GM12878 (cell line): ENCODE results near the gene KLHDC10. TPM values are rescaled to one million over a fixed set of nuclear protein-coding genes. Genes with fewer than 3 reads are reported as not detected.

ENCODE experiments used
- ATAC-seq: fragments of 200-7000 bp; cut with Tn5 transposase; 3 replicates; pipeline ENCODE4 v1.9.1; 2020; ENCODE audit warnings: mild to moderate bottlenecking, moderate library complexity
- BruUV-seq: library from RNA; stranded (reverse); fragments of 400-500 nt; replicated peaks from 2 replicates; lab custom pipeline; 2021; lab: Mats Ljungman, UMichigan
- CTCF ChIA-PET: fragments of 300-600 bp; sonication (Branson Sonifier 250); formaldehyde crosslinking; extraction: SDS; loops from one replicate; lab custom pipeline; 2021; ENCODE audit warnings: inconsistent platforms; lab: Yijun Ruan, JAX
- POLR2A ChIA-PET: fragments of 350-600 bp; formaldehyde crosslinking; extraction: SDS; loops from one replicate; lab custom pipeline; 2021; ENCODE audit warnings: inconsistent platforms; lab: Charles Lee
- RAD21 ChIA-PET: fragments of 300-600 bp; sonication (Branson Sonifier 250); formaldehyde crosslinking; loops from one replicate; lab custom pipeline; 2023; ENCODE audit warnings: antibody characterized with exemption; ENCODE audit not compliant: unreplicated experiment; lab: Charles Lee
- SMC1A ChIA-PET: fragments of 300-600 bp; sonication (Branson Sonifier 250); formaldehyde crosslinking; loops from one replicate; lab custom pipeline; 2023; ENCODE audit not compliant: unreplicated experiment, uncharacterized antibody; lab: Charles Lee
- DNase-seq: peaks from one replicate; pipeline ENCODE4 v3.0.0-alpha.2; 2011; ENCODE audit warnings: low read depth, low spot score
- FAIRE-seq: peaks from 3 replicates; lab custom pipeline; 2011; peaks lifted over from hg19 to GRCh38; lab: Jason Lieb, UNC
- H2AFZ ChIP-seq: 2 replicates; pipeline ENCODE4 v1.6.0; 2011; ENCODE audit warnings: low read depth, low read length, control low read depth; ENCODE audit not compliant: control insufficient read depth
- H3K27ac ChIP-seq: 2 replicates; pipeline ENCODE4 v1.5.1; 2011; ENCODE audit warnings: control low read depth; ENCODE audit not compliant: control insufficient read depth, insufficient read depth
- H3K27me3 ChIP-seq, 2 experiments: replicated peaks in 1 of 2; 2 replicates each; pipeline versions ENCODE4 v1.6.0 to v1.6.1; 2011; ENCODE audit warnings: low read length in 1 of 2; ENCODE audit not compliant: control insufficient read depth in 2 of 2, insufficient read depth in 2 of 2
- H3K36me3 ChIP-seq, 2 experiments: 2 replicates each; pipeline ENCODE4 v1.5.1; 2011; ENCODE audit warnings: low read length in 1 of 2; ENCODE audit not compliant: control insufficient read depth in 2 of 2, insufficient read depth in 2 of 2
- H3K4me1 ChIP-seq: 2 replicates; pipeline ENCODE4 v1.6.1; 2011; ENCODE audit warnings: mild to moderate bottlenecking, low read length, moderate library complexity, mixed read lengths; ENCODE audit not compliant: control insufficient read depth, insufficient read depth
- H3K4me2 ChIP-seq: 2 replicates; pipeline ENCODE4 v1.6.0; 2011; ENCODE audit warnings: control low read depth; ENCODE audit not compliant: control insufficient read depth, insufficient read depth
- H3K4me3 ChIP-seq: fragments of 200-600 bp; sonication (generic); 2 replicates; pipeline ENCODE4 v1.5.1; 2016
- H3K79me2 ChIP-seq: 2 replicates; pipeline ENCODE4 v1.6.0; 2011; ENCODE audit warnings: low read length; ENCODE audit not compliant: control insufficient read depth, insufficient read depth
- H3K9ac ChIP-seq: 2 replicates; pipeline ENCODE4 v1.8.0; 2011; ENCODE audit warnings: low read length, control low read depth, mixed read lengths; ENCODE audit not compliant: control insufficient read depth, insufficient read depth
- H3K9me3 ChIP-seq: replicated peaks from 3 replicates; pipeline ENCODE4 v1.5.1; 2011; ENCODE audit warnings: mild to moderate bottlenecking, low read length; ENCODE audit not compliant: control insufficient read depth, insufficient read depth
- H4K20me1 ChIP-seq: 2 replicates; pipeline ENCODE4 v1.6.0; 2011; ENCODE audit not compliant: control insufficient read depth, insufficient read depth
- CHD1 ChIP-seq: IDR thresholded peaks from 2 replicates; pipeline ENCODE4 v1.6.1; 2012; ENCODE audit warnings: low read depth, low read length, improper control_type of control experiment
- NR2C1 ChIP-seq: fragments of 450-650 bp; IDR thresholded peaks from 2 replicates; pipeline ENCODE4 v1.6.1; 2017; ENCODE audit warnings: antibody characterized with exemption, mild to moderate bottlenecking, moderate library complexity
- RAD21 ChIP-seq: IDR thresholded peaks from 2 replicates; pipeline ENCODE4 v1.6.1; 2011; ENCODE audit warnings: mild to moderate bottlenecking, low read depth, low read length, moderate library complexity; ENCODE audit not compliant: insufficient read depth
- in situ Hi-C: fragments of 300-500 bp; cut with MboI; formaldehyde crosslinking; loops from 9 replicates; pipeline ENCODE4 v1.14.3; 2018; ENCODE audit warnings: mixed read lengths
- intact Hi-C: fragments of 100-400 bp; cut with micrococcal nuclease; formaldehyde crosslinking; loops from one replicate; pipeline ENCODE4 v1.14.2; 2022; ENCODE audit not compliant: unreplicated experiment
- polyA plus RNA-seq, 11 experiments: library from polyadenylated mRNA; depleted of rRNA in 4 of 11; unstranded in 6 of 11; stranded (reverse) in 5 of 11; fragments of >200 nt; fragmentation: Nextera tagmentation in 4 of 11; fragmentation: Illumina TruSeq in 1 of 11; extraction: Ambion mirVana in 4 of 11; extraction: Trizol in 1 of 11; gene quantifications; 1 replicate in 1 of 11; 2 replicates in 10 of 11; pipeline versions ENCODE4 v1.2.1 to v1.2.3, GENCODE V29; 2011 to 2016; ENCODE audit warnings: inconsistent platforms in 2 of 11, missing spikeins in 2 of 11, low read depth in 1 of 11
- total RNA-seq, 4 experiments: library from RNA; depleted of rRNA in 3 of 4; stranded (reverse); fragments of >200 nt in 3 of 4; fragmentation: Illumina TruSeq in 1 of 4; extraction: Trizol in 1 of 4; gene quantifications; 2 replicates each; pipeline versions ENCODE4 v1.2.1 to v1.2.3, GENCODE V29; 2013 to 2021
- TF ChIP-seq, protein P1 (sequence below), 3 experiments: IDR thresholded peaks in 2 of 3; conservative IDR thresholded peaks in 1 of 3; 2 replicates each; pipeline ENCODE4 v1.5.1; 2011; ENCODE audit warnings: low read depth in 3 of 3, low read length in 3 of 3, mild to moderate bottlenecking in 3 of 3, control low read depth in 2 of 3, moderate library complexity in 2 of 3, inconsistent platforms in 1 of 3, mixed read lengths in 1 of 3; ENCODE audit not compliant: control insufficient read depth in 2 of 3, insufficient read depth in 1 of 3; ENCODE audit errors: extremely low read depth in 1 of 3

KLHDC10 gene
- total and polyA plus RNA-seq, 10 of the 15 experiments (the other 5 are each of a cell fraction or from before 2014, with no cell fraction given), result 2.9 to 20.6 (median 9.4) TPM

DNA sequence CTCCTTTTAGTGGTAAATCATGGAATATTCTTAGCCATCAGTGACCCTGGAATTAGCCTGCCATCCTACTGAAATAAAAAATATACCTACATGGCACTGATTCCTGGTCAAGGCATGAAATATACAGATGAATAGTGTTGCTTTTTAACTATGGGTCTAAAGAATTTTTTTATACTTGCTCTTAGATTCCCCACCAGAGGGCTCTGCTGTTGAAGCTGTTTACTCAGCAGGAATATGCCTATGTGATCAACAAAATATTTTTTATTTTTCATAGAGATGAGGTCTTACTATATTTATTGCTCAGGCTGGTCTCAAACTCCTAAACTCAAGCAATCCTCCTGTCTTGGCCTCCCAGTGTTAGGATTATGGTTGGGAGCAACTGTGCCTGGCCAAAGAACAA is 32.6 kb upstream of the KLHDC10 start:
- BruUV-seq, result no TSS peak
- intact Hi-C loops, result no loop called here

More for the DNA sequence above, 32.6 kb upstream of the KLHDC10 start:
- ChIA-PET CTCF (interaction anchor here (0.6 kb wide), 1 partner anchor 965 kb away, joined by 4 read pairs; no protein-coding TSS in a partner anchor), SMC1A (interaction anchor here (1.2 kb wide), 1 partner anchor 24 kb away, joined by 3 read pairs; no protein-coding TSS in a partner anchor), RAD21 (interaction anchor here (1.3 kb wide), 1 partner anchor 794 kb away, joined by 3 read pairs; no protein-coding TSS in a partner anchor), POLR2A (no interaction called here)
- no peak for DNase-seq
- no peak overlapping the region for H3K27ac ChIP-seq
- no peak for FAIRE-seq
- no peaks in the 10 kb centered on the region for H3K79me2 ChIP-seq
- H2AFZ ChIP-seq, result no peak overlapping the region
- H3K9ac ChIP-seq, result no peak overlapping the region
- no peak overlapping the region for H3K4me2 ChIP-seq
- no peaks in the 10 kb centered on the region for H4K20me1 ChIP-seq
- peaks cover 0 to 3% of the 10 kb centered on the region in 2 experiments; a peak in 1 of 4 replicates for H3K36me3 ChIP-seq
- in situ Hi-C loops, result no loop called here
- no peak overlapping the region for H3K4me3 ChIP-seq
- no peak for ATAC-seq
- H3K27me3 ChIP-seq, result no peaks in the 10 kb centered on the region
- H3K4me1 ChIP-seq, result no peaks in the 10 kb centered on the region
- no peak for TF ChIP-seq NR2C1
- TF ChIP-seq RAD21, result 0 out of 2 replicates have a peak, but pooled peaks have one; percentile 26
- TF ChIP-seq, protein P1, sequence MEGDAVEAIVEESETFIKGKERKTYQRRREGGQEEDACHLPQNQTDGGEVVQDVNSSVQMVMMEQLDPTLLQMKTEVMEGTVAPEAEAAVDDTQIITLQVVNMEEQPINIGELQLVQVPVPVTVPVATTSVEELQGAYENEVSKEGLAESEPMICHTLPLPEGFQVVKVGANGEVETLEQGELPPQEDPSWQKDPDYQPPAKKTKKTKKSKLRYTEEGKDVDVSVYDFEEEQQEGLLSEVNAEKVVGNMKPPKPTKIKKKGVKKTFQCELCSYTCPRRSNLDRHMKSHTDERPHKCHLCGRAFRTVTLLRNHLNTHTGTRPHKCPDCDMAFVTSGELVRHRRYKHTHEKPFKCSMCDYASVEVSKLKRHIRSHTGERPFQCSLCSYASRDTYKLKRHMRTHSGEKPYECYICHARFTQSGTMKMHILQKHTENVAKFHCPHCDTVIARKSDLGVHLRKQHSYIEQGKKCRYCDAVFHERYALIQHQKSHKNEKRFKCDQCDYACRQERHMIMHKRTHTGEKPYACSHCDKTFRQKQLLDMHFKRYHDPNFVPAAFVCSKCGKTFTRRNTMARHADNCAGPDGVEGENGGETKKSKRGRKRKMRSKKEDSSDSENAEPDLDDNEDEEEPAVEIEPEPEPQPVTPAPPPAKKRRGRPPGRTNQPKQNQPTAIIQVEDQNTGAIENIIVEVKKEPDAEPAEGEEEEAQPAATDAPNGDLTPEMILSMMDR (IDR thresholded peaks at IDR 0.05 in 2 of 3, conservative IDR thresholded peaks at IDR 0.05 in 1 of 3; ENCODE audit: control insufficient read depth in 2 of 3, extremely low read depth in 1 of 3, insufficient read depth in 1 of 3, low read depth in 3 of 3, low read length in 3 of 3), result peak in 2 of 3 experiments; percentile 18 to 28; a peak in 2 of 6 replicates
- no peak for TF ChIP-seq CHD1
- H3K9me3 ChIP-seq, result no peaks in the 10 kb centered on the region
